ENCODE measurements around the gene INTS3. TPM values are rescaled to one million over a fixed set of nuclear protein-coding genes. Genes with fewer than 3 reads are reported as not detected.
A peak's percentile ranks its signal among the peaks of the same experiment; 100 is the strongest.
"Not testable (repeated sequence)": the region's sequence is repeated elsewhere in the genome, so short reads cannot be mapped to it uniquely, and the experiment has no call there.

Gene INTS3
- total RNA-seq, 1 experiment from 2014 or later, result 44.7 TPM

DNA sequence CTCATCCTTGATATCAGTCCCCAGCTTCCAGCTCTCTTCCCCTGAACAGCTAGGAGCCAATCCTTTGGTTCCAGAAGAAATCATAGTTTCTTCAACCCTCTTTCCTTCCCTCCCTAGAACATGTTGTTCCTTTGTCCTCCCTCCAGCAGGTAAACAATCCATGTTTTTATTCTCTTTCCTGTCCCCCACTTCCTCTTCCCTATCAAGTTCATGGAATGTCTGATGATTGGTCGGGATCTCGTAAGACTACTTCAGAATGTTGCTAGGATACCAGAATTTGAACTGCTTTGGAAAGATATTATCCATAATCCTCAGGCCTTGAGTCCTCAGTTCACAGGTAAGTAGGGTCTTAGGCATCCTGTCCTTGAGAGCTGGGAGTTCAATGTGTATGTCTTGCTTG is 24.2 kb downstream of the INTS3 start:
- DNase-seq (ENCODE audit: low spot score), result no peak

- peak; percentile 85 for DNase-seq (ENCODE audit: low spot score)
Measured at GRCh38 chr1:153752571-153753195, 24.8 kb downstream of the INTS3 start.

- no peak for DNase-seq (ENCODE audit: low spot score)
Measured at GRCh38 chr1:153754266-153754665, 26.4 kb downstream of the INTS3 start.

DNA sequence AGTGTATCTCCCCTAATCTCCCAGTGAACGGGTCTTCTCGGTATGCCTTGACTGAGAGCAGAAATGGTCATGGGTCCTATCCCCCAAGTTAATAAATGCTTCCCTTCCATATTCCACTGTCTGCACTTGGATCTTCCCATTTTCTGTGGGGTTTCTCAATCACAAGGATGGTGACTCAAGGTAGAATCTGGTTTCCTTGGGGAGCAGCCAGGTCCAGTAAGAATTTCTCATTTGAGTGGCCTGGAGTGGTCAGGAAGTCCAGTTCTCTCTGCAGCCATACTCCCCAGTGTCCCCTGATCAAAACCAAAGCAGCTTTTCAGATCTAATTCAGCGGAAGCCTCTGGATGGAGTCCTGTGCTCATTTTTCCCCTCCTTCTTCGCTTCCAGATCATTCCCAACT is 32.6 kb downstream of the INTS3 start:
- DNase-seq (ENCODE audit: low spot score), result no peak

- DNase-seq (ENCODE audit: low spot score), result no peak
Measured at GRCh38 chr1:153763365-153764225, 35.7 kb downstream of the INTS3 start.

DNA sequence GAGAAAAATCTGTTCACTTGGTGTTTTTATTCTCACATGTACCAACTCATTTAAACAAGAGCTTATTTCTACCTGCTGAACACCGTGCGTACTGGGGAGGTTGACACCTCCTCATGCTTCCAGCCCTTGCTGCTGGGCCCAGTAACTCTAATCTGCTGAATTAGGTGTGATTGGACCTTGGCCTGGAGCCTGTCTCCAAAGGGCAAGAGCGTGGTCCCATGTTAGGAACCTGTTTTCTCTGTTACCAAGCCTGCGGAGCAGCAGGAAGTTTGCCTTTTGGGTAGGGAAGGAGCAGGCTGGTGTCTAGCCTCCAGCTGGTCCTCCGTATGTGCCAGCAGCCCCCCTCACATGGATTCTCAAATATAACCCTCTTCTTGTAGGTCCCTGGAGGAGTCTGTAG is 36.5 kb downstream of the INTS3 start:
- DNase-seq (ENCODE audit: low spot score), result no peak

DNA sequence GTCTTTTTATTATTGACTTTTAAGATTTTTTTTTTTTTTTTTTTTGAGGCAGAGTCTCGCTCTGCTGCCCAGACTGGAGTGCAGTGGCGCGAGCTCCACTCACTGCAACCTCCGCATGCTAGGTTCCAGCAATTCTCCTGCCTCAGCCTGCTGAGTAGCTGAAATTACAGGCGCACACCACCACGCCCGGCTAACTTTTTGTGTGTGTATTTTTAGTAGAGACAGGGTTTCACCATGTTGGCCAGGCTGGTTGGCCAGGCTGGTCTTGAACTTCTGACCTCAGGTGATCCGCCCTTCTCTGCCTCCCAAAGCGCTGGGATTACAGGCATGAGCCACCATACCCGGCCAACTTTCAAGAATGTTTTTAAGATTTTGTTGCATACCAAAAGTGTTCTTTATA is 38.8 kb downstream of the INTS3 start:
- DNase-seq (ENCODE audit: low spot score), result not testable (repeated sequence)

- DNase-seq (ENCODE audit: low spot score), result no peak
Measured at GRCh38 chr1:153767519-153767918, 39.7 kb downstream of the INTS3 start.

GRCh38 chr1:153768316-153769181 is 40.7 kb downstream of the INTS3 start:
- DNase-seq (ENCODE audit: low spot score), result no peak

DNA sequence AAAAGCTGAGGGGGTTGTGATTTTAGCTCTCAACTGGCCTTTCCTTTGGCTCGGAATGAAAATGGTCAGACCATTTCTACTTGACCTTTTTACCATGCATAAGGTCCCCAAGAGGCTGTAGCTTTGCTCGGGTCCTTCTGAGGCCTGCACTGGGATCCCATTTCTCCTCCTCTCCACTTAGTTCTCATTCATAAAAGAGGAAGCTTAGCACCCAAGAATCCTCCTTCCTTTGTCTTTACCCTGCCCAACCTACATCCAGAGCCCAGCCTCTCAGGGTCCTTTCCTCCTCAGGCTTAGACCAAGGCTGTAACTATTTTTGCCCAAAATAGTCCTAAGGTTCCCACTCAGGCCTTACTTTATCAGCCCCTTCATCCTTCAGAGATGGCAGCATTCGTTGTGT is 41.4 kb downstream of the INTS3 start:
- DNase-seq (ENCODE audit: low spot score), result no peak

- DNase-seq (ENCODE audit: low spot score), result no peak
Measured at GRCh38 chr1:153770797-153771196, 42.9 kb downstream of the INTS3 start.

DNA sequence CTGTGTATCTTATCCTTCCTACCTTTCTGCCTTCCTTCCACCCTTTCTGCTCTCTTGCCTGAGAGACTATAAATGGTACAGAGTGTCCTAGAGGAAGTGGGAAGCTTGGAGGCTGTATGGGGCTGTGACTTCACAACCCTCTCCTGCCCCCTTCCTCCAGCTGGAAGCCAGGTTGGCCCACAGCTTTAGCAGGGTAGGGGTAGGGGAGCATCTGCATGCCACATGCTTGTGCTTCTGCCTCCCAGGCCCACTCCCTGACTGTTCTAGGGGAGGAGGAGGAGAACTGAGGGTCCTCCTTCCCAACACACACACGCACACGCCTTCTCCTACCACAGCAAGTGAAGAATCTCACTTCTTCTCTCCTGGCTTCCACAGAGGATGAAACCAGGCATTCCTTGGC is 43.4 kb downstream of the INTS3 start:
- no peak for DNase-seq (ENCODE audit: low spot score)

- no peak for DNase-seq (ENCODE audit: low spot score)
Measured at GRCh38 chr1:153771841-153772593, 44.2 kb downstream of the INTS3 start.

DNA sequence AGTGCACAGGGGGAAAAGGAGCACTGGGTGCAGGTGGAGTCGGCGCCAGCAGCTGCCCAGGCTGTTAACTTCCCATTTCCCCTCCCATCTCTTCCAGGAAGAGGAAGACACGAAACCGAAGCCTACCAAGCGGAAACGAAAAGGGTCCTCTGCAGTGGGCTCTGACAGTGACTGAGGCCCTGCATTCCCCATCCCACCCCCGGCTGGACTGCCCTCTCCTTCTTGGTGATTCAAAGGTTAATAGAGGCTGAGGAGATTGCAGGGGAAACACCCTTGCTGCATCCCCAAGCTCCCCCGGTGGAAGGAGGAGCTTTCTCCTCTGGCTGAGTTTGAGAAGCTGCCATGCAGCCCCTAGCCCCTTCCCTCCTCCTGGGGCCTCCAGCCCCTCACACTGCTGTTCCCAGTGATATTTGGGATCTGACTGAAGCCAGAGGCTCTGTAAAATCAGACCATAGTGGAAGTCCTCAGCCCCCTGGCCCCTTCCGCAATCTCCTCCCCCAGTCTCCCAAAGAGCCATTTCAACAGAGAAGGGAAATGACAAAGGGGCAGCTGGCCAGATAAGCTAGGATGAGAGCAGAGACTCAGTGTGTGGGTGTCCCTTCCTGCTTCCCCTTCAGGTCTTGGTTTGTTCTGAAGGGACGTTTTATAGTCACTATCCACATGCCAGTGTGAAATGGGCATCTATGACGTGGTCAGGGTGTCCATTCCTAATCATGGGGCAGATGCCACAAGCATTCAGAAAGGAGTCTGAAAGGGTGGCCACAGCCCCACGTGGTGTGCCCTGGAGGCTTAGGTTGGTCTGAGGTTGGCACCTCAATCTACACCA is 45.5 kb downstream of the INTS3 start:
- no peak for DNase-seq (ENCODE audit: low spot score)

DNA sequence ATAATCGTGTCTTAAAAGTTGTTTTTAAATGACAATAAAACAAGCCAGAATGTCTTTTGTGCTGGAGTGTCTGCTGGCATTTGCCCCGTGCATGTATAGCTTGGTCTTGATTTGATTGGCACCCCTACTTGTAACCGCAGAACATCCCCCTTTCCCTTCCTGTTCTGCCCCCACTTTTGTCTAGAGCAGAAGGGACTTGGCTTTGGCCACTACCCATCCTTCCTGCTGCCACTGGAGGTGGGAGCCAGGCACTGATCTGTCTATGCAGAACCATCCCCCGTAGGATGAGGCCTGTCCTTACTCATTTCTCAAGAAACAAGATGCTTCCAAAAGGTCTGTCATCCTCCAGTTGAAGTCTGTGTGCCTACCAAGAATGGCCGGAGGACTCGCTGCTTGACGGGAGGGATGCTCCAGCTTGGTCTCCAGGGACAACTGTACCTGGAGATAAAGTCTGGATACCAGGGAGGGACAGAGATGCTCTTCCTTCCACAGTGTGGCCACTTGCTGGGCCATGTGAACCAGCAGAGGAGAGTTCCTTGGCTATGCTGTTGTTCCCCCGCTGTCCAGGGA is 46.3 kb downstream of the INTS3 start:
- no peak for DNase-seq (ENCODE audit: low spot score)

GRCh38 chr1:153774780-153775457 is 47.1 kb downstream of the INTS3 start, which contains the start of gene SLC27A3:
Gene SLC27A3 (plus strand): TSS chr1:153775407. CDS start chr1:153775498, 91 bp downstream.
- DNase-seq (ENCODE audit: low spot score), result no peak

DNA sequence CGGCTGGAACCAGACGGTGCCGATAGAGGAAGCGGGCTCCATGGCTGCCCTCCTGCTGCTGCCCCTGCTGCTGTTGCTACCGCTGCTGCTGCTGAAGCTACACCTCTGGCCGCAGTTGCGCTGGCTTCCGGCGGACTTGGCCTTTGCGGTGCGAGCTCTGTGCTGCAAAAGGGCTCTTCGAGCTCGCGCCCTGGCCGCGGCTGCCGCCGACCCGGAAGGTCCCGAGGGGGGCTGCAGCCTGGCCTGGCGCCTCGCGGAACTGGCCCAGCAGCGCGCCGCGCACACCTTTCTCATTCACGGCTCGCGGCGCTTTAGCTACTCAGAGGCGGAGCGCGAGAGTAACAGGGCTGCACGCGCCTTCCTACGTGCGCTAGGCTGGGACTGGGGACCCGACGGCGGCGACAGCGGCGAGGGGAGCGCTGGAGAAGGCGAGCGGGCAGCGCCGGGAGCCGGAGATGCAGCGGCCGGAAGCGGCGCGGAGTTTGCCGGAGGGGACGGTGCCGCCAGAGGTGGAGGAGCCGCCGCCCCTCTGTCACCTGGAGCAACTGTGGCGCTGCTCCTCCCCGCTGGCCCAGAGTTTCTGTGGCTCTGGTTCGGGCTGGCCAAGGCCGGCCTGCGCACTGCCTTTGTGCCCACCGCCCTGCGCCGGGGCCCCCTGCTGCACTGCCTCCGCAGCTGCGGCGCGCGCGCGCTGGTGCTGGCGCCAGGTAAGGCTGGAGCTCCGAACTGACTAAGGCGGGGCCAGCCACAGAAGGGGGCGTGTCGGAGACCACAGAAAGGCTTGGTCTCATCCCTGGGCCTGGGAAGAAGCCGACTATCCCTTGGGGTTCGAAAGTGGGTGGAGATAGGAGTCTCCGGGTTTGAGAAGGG is 47.8 kb downstream of the INTS3 start:
- DNase-seq (ENCODE audit: low spot score), result no peak

- DNase-seq (ENCODE audit: low spot score), result no peak
Measured at GRCh38 chr1:153776352-153776751, 48.5 kb downstream of the INTS3 start.

Data from A172 (cell line).